Peyer's patch (tissue), 4 donors: ENCODE data around the gene EFNA5. TPM values are rescaled to one million over a fixed set of nuclear protein-coding genes. Genes with fewer than 3 reads are reported as not detected.

Experiments
- DNase-seq, 3 donors: peaks; one replicate each; pipeline ENCODE4 v3.0.0-alpha.2; 2017 to 2019
- H3K27ac ChIP-seq, 4 donors: fragments of 200-600 bp; sonication (generic); one replicate each; pipeline ENCODE4 v1.5.1; 2016 to 2019
- H3K27me3 ChIP-seq, 2 donors: fragments of 200-600 bp; sonication (generic); one replicate each; pipeline ENCODE4 v1.5.1; 2019
- H3K36me3 ChIP-seq, 3 donors: fragments of 200-600 bp; sonication (generic); one replicate each; pipeline ENCODE4 v1.5.1; 2016 to 2019
- H3K4me1 ChIP-seq, 4 donors: fragments of 200-600 bp; sonication (generic); one replicate each; pipeline ENCODE4 v1.5.1; 2016 to 2019
- H3K4me3 ChIP-seq, 4 donors: fragments of 200-600 bp; sonication (generic); 1 replicate in 3 of 4; 2 replicates in 1 of 4; pipeline ENCODE4 v1.5.1; 2016 to 2019; ENCODE audit warnings: mild to moderate bottlenecking in 1 of 4
- H3K9me3 ChIP-seq, 4 donors: fragments of 200-600 bp; sonication (generic); one replicate each; pipeline ENCODE4 v1.5.1; 2016 to 2019; ENCODE audit warnings: mild to moderate bottlenecking in 1 of 4
- POLR2A ChIP-seq, 2 donors: fragments of 450-650 bp; IDR thresholded peaks; one replicate each; pipeline ENCODE4 v1.5.1; 2017; ENCODE audit warnings: antibody characterized with exemption in 2 of 2, mild to moderate bottlenecking in 2 of 2, moderate library complexity in 2 of 2
- total RNA-seq, 4 donors: library from RNA; depleted of rRNA; stranded (reverse); fragments of >200 nt; gene quantifications; one replicate each; pipeline ENCODE4 v1.1.0, GENCODE V29; 2016
- TF ChIP-seq, protein P1 (sequence below), 6 experiments: fragments of 450-650 bp in 4 of 6; fragments of 200-600 bp in 2 of 6; sonication (generic) in 1 of 6; IDR thresholded peaks; one replicate each; pipeline ENCODE4 v1.5.1; 2017 to 2019; ENCODE audit warnings: antibody characterized with exemption in 6 of 6, mild to moderate bottlenecking in 3 of 6, moderate library complexity in 1 of 6

Gene EFNA5
- total RNA-seq, 4 donors from 2014 or later, result 1.1 to 27.5 (median 1.1) TPM; not detected in 1

DNA sequence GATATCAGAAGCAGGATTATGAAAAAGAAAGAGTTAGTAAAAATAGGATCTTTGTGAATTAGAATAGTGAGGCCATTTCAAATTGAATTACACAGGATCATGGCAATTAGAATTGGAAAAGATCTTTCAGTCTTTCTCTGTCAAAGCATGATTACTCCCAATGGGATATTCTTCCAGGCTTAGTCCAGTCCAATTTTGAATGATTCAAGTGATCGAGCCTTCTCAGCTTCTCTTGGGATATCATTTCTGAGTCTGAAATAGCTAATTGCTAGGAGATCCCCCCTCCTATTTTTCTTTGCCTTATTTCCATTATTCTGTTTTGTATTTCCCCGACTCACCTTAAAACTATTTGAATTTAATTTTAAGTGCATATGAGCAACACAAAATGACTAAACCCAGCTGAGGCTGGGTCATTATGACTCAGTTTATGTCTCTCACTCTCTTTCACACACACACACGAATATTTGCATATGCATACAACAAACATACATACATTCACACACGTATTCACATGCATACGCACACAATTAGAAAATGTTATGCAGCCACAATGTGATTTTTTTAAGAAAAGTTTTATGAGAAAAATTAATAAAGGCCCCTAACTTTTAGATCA is 34.8 kb upstream of the EFNA5 start:
- H3K27ac ChIP-seq, result no peak overlapping the region
- no peak overlapping the region for H3K4me3 ChIP-seq
- H3K36me3 ChIP-seq, result no peaks in the 10 kb centered on the region
- no peak for DNase-seq
- H3K9me3 ChIP-seq, result no peaks in the 10 kb centered on the region
- no peak for TF ChIP-seq POLR2A (IDR thresholded peaks at IDR 0.05)
- TF ChIP-seq, protein P1, sequence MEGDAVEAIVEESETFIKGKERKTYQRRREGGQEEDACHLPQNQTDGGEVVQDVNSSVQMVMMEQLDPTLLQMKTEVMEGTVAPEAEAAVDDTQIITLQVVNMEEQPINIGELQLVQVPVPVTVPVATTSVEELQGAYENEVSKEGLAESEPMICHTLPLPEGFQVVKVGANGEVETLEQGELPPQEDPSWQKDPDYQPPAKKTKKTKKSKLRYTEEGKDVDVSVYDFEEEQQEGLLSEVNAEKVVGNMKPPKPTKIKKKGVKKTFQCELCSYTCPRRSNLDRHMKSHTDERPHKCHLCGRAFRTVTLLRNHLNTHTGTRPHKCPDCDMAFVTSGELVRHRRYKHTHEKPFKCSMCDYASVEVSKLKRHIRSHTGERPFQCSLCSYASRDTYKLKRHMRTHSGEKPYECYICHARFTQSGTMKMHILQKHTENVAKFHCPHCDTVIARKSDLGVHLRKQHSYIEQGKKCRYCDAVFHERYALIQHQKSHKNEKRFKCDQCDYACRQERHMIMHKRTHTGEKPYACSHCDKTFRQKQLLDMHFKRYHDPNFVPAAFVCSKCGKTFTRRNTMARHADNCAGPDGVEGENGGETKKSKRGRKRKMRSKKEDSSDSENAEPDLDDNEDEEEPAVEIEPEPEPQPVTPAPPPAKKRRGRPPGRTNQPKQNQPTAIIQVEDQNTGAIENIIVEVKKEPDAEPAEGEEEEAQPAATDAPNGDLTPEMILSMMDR (IDR thresholded peaks at IDR 0.05), result no peak
- no peaks in the 10 kb centered on the region for H3K4me1 ChIP-seq
- H3K27me3 ChIP-seq, result no peaks in the 10 kb centered on the region

DNA sequence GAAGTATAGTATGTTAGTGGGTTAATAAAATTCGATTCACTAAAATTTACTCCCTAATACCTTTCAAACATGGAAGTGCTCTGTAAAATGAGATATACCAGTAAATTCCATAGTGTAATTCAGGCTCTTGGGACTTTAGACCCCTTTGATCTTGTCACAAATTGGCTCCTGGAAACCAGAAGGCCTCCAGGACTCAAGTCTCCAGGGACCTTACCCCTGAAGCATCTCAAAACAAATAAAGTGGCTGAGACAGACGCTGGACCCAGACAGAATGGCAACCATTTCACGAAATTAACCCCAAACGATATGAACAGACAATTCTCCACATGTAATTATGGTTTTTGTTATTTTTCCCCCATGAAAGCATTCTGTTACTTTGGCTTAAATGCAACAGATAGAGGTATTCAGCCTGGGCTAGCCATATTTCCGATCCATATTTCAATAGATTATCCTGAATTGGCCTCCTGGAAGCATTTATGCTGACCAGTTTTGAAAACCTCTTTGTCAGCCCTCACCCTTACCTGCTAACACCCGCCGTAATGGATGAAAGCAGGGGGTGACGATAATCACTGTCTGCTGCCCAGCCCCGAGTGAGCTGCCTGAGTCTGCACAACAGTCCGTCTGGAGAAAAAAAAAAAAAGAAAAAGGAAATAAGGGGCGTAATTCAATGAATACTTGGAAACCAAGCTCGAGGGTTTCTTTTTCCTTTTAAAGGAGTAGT is 34.1 kb upstream of the EFNA5 start:
- no peak overlapping the region for H3K4me3 ChIP-seq
- DNase-seq, result no peak
- no peaks in the 10 kb centered on the region for H3K36me3 ChIP-seq
- no peaks in the 10 kb centered on the region for H3K27me3 ChIP-seq
- no peak overlapping the region for H3K27ac ChIP-seq
- H3K4me1 ChIP-seq, result no peaks in the 10 kb centered on the region
- no peaks in the 10 kb centered on the region for H3K9me3 ChIP-seq
- TF ChIP-seq, protein P1 (IDR thresholded peaks at IDR 0.05), result no peak
- TF ChIP-seq POLR2A (IDR thresholded peaks at IDR 0.05), result no peak

DNA sequence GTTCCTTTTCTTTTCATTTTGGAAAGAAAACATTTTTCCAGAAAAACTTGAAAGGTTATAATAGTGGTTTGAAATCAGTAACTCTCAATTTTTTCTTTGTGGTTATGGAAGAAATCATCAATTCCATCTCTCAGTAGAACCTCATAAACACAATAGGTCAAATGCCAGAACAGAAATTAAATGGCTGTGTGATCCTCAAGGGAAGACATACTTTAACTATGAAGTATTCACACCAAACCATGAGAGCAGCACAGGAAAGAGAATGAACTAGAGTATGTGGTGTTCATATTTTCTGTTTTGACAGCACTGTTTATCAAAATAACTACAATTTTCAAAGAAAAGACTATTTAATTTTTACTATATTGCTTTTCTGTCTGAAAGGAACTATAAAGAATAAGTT is 29.7 kb upstream of the EFNA5 start:
- Histone ChIP-seq H3K36me3 (no peaks in the 10 kb centered on the region), H3K27ac (no peak overlapping the region), H3K27me3 (no peaks in the 10 kb centered on the region), H3K4me1 (no peaks in the 10 kb centered on the region), H3K9me3 (no peaks in the 10 kb centered on the region), H3K4me3 (no peak overlapping the region)
- TF ChIP-seq POLR2A (IDR thresholded peaks at IDR 0.05), result no peak
- TF ChIP-seq, protein P1 (IDR thresholded peaks at IDR 0.05), result no peak
- no peak for DNase-seq

DNA sequence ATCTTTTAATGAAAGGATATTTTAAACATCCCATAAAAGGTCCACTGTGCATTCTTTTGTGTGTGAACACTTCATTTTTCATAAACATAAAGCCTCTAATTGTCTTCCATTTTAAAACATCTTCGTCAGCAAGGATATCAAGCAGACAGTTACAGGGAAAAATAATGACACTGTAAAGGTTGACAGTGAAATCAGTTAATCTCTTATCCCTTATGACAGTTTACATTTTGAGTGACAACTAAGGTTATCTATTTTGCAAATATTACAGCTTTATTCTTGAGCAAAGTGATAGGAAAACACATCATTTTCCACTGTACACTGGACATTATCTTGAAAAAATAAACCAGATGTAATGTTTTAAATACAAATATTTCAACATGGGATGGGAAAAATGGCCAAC is 28.7 kb upstream of the EFNA5 start:
- H3K36me3 ChIP-seq, result no peaks in the 10 kb centered on the region
- DNase-seq, result no peak
- H3K4me1 ChIP-seq, result no peaks in the 10 kb centered on the region
- H3K27ac ChIP-seq, result no peak overlapping the region
- H3K9me3 ChIP-seq, result no peaks in the 10 kb centered on the region
- H3K27me3 ChIP-seq, result no peaks in the 10 kb centered on the region
- TF ChIP-seq POLR2A (IDR thresholded peaks at IDR 0.05), result no peak
- TF ChIP-seq, protein P1 (IDR thresholded peaks at IDR 0.05), result no peak
- no peak overlapping the region for H3K4me3 ChIP-seq

DNA sequence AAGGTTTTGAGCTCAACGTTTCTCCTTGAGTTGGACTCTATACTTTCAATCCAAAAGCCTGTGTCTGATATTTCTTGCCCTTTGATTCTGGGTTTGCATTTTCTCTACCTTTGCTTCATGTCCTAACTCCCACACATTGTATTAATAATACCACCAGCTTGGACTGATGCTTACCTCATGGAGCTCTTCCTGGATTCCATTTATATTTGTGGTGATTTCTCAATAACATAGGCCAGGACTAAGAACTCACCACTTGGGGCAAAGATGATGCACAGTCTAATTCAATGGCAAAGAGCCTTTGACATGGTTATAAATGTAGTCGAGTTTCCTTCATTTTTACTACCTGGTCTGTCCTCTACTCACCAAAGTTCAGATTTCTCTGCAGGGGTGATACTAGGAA is 27.5 kb upstream of the EFNA5 start:
- no peaks in the 10 kb centered on the region for H3K36me3 ChIP-seq
- TF ChIP-seq, protein P1 (IDR thresholded peaks at IDR 0.05), result no peak
- TF ChIP-seq POLR2A (IDR thresholded peaks at IDR 0.05), result no peak
- no peak overlapping the region for H3K27ac ChIP-seq
- H3K9me3 ChIP-seq, result no peaks in the 10 kb centered on the region
- no peak overlapping the region for H3K4me3 ChIP-seq
- DNase-seq, result no peak
- H3K27me3 ChIP-seq, result no peaks in the 10 kb centered on the region
- no peaks in the 10 kb centered on the region for H3K4me1 ChIP-seq
